ENCODE measurements around the gene KLHL42. TPM values are rescaled to one million over a fixed set of nuclear protein-coding genes. Genes with fewer than 3 reads are reported as not detected.

The KLHL42 gene
- total and polyA plus RNA-seq, 2 experiments from 2014 or later: 7.6 to 33.2 TPM

- Mint-ChIP-seq H3K27ac (no peak overlapping the region), H3K9me3 (no peaks in the 10 kb centered on the region), H3K27me3 (ENCODE audit: insufficient read depth, low read depth, poor library complexity) (peaks cover 5% of the 10 kb centered on the region), H3K36me3 (ENCODE audit: low read depth) (no peaks in the 10 kb centered on the region; the same call in 2 of the 3 replicates), H3K4me3 (no peak overlapping the region; the same call in 2 of the 3 replicates), H3K4me1 (peaks cover 5% of the 10 kb centered on the region; the same call in 2 of the 3 replicates)
- no peaks in the 10 kb centered on the region for H3K27me3 ChIP-seq (ENCODE audit: insufficient read depth)
- no peaks in the 10 kb centered on the region for H3K4me1 ChIP-seq (ENCODE audit: insufficient read depth)
- H2AFZ ChIP-seq: no peak overlapping the region
- H3K4me3 ChIP-seq: no peak overlapping the region
- H4K20me1 ChIP-seq (replicated peaks; ENCODE audit: insufficient read depth): no peaks in the 10 kb centered on the region
- H3K4me2 ChIP-seq: no peak overlapping the region
- no peaks in the 10 kb centered on the region for H3K9me2 ChIP-seq (ENCODE audit: insufficient read depth)
- H3K27ac ChIP-seq (ENCODE audit: low read depth): no peak overlapping the region
- DNase-seq (ENCODE audit: low spot score) (peak; percentile 47), ATAC-seq (peak; percentile 66)
- TF ChIP-seq CTCF (conservative IDR thresholded peaks at IDR 0.05; ENCODE audit: low read depth in 2 of 2) (peak; percentile 27 to 51; a peak in 3 of 4 replicates), STAT1 (IDR thresholded peaks at IDR 0.05; ENCODE audit: unreplicated experiment) (no peak)
- no peaks in the 10 kb centered on the region for H3K79me2 ChIP-seq (replicated peaks; ENCODE audit: insufficient read depth)
- no peaks in the 10 kb centered on the region for H3K36me3 ChIP-seq (ENCODE audit: insufficient read depth)
- no peaks in the 10 kb centered on the region for H3F3A ChIP-seq (replicated peaks; ENCODE audit: low read depth)
Measured at GRCh38 chr12:27807063-27807703, 27.1 kb downstream of the KLHL42 start.

GRCh38 chr12:27808841-27809240, 28.8 kb downstream of the KLHL42 start:
- ATAC-seq: no peak
- DNase-seq (ENCODE audit: low spot score): no peak
- Mint-ChIP-seq H3K36me3 (ENCODE audit: low read depth) (no peaks in the 10 kb centered on the region; the same call in 2 of the 3 replicates), H3K27ac (no peak overlapping the region), H3K4me3 (no peak overlapping the region), H3K4me1 (peaks cover 5% of the 10 kb centered on the region; the same call in 2 of the 3 replicates), H3K27me3 (ENCODE audit: insufficient read depth, low read depth, poor library complexity) (peaks cover 2% of the 10 kb centered on the region), H3K9me3 (no peaks in the 10 kb centered on the region)
- Histone ChIP-seq H3F3A (replicated peaks; ENCODE audit: low read depth) (no peaks in the 10 kb centered on the region), H3K27me3 (ENCODE audit: insufficient read depth) (no peaks in the 10 kb centered on the region), H3K9me2 (ENCODE audit: insufficient read depth) (no peaks in the 10 kb centered on the region), H3K4me3 (no peak overlapping the region), H4K20me1 (replicated peaks; ENCODE audit: insufficient read depth) (no peaks in the 10 kb centered on the region), H3K4me1 (ENCODE audit: insufficient read depth) (no peaks in the 10 kb centered on the region), H3K36me3 (ENCODE audit: insufficient read depth) (no peaks in the 10 kb centered on the region), H3K4me2 (no peak overlapping the region), H3K79me2 (replicated peaks; ENCODE audit: insufficient read depth) (no peaks in the 10 kb centered on the region), H3K27ac (ENCODE audit: low read depth) (no peak overlapping the region), H2AFZ (no peak overlapping the region)
- TF ChIP-seq NANOG (IDR thresholded peaks at IDR 0.05; ENCODE audit: borderline replicate concordance): no peak
- TF ChIP-seq ZNF331 (CRISPR knock-in tag; IDR thresholded peaks at IDR 0.05; ENCODE audit: low read depth): no peak
- TF ChIP-seq ZNF462 (CRISPR knock-in tag; IDR thresholded peaks at IDR 0.05): no peak
- no peak for TF ChIP-seq CREB1 (CRISPR knock-in tag; IDR thresholded peaks at IDR 0.05; ENCODE audit: low read depth)
- TF ChIP-seq POLR2AphosphoS5 (IDR thresholded peaks at IDR 0.05; ENCODE audit: low read depth): no peak
- TF ChIP-seq ETS1 (IDR thresholded peaks at IDR 0.05): no peak
- TF ChIP-seq CTCF (conservative IDR thresholded peaks at IDR 0.05; ENCODE audit: low read depth in 2 of 2): no peak
- no peak for TF ChIP-seq EZH2 (IDR thresholded peaks at IDR 0.05; ENCODE audit: low read depth, unreplicated experiment)
- no peak for TF ChIP-seq STAT1 (IDR thresholded peaks at IDR 0.05; ENCODE audit: unreplicated experiment)
- TF ChIP-seq ZNF114 (CRISPR knock-in tag; IDR thresholded peaks at IDR 0.05): no peak

Measured in GM23338 (cell line).